CD1c-positive myeloid dendritic cell (primary cell): ENCODE results near the gene ARID1A.
"Not testable (repeated sequence)": the region's sequence is repeated elsewhere in the genome, so short reads cannot be mapped to it uniquely, and the experiment has no call there.

Experiments used
- DNase-seq: peaks from one replicate; pipeline ENCODE4 v3.0.0-alpha.2; 2016; ENCODE audit errors: extremely low spot score

ARID1A gene

GRCh38 chr1:26697978-26698849, 2.4 kb downstream of the ARID1A start:
- DNase-seq: peak; percentile 69

- DNase-seq: no peak
These were observed 4.9 kb downstream of the ARID1A start for GRCh38 chr1:26700711-26701110.

GRCh38 chr1:26701266-26701994, 5.6 kb downstream of the ARID1A start:
- DNase-seq: no peak

GRCh38 chr1:26701995-26702679, 6.3 kb downstream of the ARID1A start:
- no peak for DNase-seq

- no peak for DNase-seq
These were observed 6.8 kb downstream of the ARID1A start for GRCh38 chr1:26702680-26703038.

GRCh38 chr1:26703478-26703877, 7.7 kb downstream of the ARID1A start:
- DNase-seq: no peak

- DNase-seq: no peak
These were observed 8.8 kb downstream of the ARID1A start for GRCh38 chr1:26704629-26705028.

GRCh38 chr1:26705227-26705626, 9.4 kb downstream of the ARID1A start:
- not testable (repeated sequence) for DNase-seq

- DNase-seq: peak; percentile 32
These were observed 10.0 kb downstream of the ARID1A start for GRCh38 chr1:26705788-26706311.

- no peak for DNase-seq
These were observed 10.5 kb downstream of the ARID1A start for GRCh38 chr1:26706315-26706714.

- no peak for DNase-seq
These were observed 15.0 kb downstream of the ARID1A start for GRCh38 chr1:26710811-26711210.

GRCh38 chr1:26711777-26712176, 16.0 kb downstream of the ARID1A start:
- DNase-seq: no peak

GRCh38 chr1:26717017-26717491, 21.2 kb downstream of the ARID1A start:
- DNase-seq: no peak

- no peak for DNase-seq
These were observed 23.4 kb downstream of the ARID1A start for GRCh38 chr1:26719205-26719604.

- no peak for DNase-seq
These were observed 26.0 kb downstream of the ARID1A start for GRCh38 chr1:26721669-26722355.

- DNase-seq: peak; percentile 50
These were observed 27.5 kb downstream of the ARID1A start for GRCh38 chr1:26723013-26723991.

- no peak for DNase-seq
These were observed 28.3 kb downstream of the ARID1A start for GRCh38 chr1:26724118-26724517.

- no peak for DNase-seq
These were observed 29.1 kb downstream of the ARID1A start for GRCh38 chr1:26724926-26725325.

- DNase-seq: not testable (repeated sequence)
These were observed 30.1 kb downstream of the ARID1A start for GRCh38 chr1:26725904-26726303.

- DNase-seq: no peak
These were observed 31.0 kb downstream of the ARID1A start for GRCh38 chr1:26726784-26727183.
